Body of pancreas (tissue), 4 donors: ENCODE measurements around the gene ZFX.

ENCODE experiments used
- CTCF ChIP-seq, 7 experiments: fragments of 450-650 bp in 4 of 7; fragments of 200-600 bp in 3 of 7; sonication (generic) in 3 of 7; IDR thresholded peaks; one replicate each; pipeline ENCODE4 v1.5.1; 2016 to 2019; ENCODE audit warnings: antibody characterized with exemption in 7 of 7
- POLR2A ChIP-seq, 3 donors: fragments of 450-650 bp; IDR thresholded peaks; one replicate each; pipeline ENCODE4 v1.6.1; 2016; ENCODE audit warnings: antibody characterized with exemption in 3 of 3, mild to moderate bottlenecking in 2 of 3

GRCh38 chrX:24110069-24110468 is 39.5 kb upstream of the ZFX start:
- no peak for TF ChIP-seq POLR2A (IDR thresholded peaks at IDR 0.05)
- no peak for TF ChIP-seq CTCF (IDR thresholded peaks at IDR 0.05)
